Measurements from ENCODE around the gene BBOX1.
"Not testable (repeated sequence)": the region's sequence is repeated elsewhere in the genome, so short reads cannot be mapped to it uniquely, and the experiment has no call there.

The BBOX1 gene, protein sequence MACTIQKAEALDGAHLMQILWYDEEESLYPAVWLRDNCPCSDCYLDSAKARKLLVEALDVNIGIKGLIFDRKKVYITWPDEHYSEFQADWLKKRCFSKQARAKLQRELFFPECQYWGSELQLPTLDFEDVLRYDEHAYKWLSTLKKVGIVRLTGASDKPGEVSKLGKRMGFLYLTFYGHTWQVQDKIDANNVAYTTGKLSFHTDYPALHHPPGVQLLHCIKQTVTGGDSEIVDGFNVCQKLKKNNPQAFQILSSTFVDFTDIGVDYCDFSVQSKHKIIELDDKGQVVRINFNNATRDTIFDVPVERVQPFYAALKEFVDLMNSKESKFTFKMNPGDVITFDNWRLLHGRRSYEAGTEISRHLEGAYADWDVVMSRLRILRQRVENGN

DNA sequence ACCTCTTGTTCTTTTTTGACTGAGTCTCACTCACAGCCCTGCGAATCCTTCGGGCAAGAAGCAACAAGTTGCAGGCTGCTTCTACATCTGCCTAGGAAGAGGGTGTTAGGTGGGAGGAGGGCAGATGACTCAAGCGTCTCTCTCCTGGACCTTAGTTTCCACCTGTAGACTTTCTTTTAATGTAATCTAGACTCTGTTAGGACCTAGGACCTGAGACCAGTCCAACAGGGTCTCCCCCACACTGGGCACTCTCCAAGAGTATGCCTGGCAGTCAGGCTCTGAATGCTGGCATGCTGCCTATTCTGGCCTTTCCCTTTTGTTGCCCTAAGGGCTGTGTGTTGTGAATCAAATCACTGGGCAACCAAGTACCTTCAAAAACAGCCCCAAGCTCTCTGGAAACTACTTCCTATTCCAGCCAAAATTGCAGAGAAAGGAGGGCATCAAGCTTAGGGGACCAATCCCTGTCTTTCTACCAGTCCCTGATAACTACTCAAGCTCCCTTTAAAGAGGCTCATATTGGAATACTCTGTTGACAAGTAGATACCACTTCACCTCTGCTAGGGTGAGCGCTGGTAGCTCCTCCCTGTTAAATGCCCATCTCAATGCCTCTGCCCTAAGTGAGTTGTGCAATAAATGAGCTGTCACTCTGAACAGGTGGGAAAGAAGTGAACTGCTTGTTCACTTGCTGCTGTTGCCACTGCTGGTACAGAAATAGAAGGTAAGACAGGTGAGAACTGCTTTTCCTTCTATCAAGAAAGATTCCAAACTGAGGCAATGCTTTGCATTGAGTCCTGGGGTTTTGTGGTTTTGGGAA, at the start of gene BBOX1:
BBOX1 (plus strand) TSS at position 514 of the 814 bp plus-strand sequence. CDS start 14,616 bp downstream, outside the sequence.
- DNase-seq, result no peak

- no peak for DNase-seq
Observed at GRCh38 chr11:26992031-26992541, 48.5 kb upstream of the BBOX1 start.

DNA sequence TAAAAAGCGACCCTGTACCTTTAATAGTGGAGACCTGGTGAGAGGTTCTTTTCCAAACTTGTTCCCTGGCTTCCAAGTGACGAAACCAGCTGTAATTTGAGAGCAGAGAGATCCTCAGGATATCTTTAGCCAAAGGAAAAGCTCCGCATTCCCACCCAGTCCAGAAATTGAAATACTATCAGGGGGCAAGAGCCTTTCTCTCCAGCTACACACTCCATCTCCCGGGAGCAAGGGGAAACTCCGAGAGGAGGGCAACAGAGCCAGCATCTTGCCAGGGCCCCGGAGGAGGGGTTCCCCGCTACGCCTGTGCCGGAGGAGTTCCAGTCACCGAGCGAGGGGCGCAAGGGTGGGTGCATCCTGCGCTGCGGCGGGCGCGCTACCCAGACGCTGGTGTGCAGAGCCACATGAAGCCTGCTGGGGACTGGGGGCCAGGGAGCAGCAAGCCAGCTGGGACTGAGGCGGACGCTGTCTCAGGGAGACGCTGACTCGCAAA, 46.6 kb upstream of the BBOX1 start, which contains the start of gene FIBIN:
FIBIN (plus strand) TSS at position 148 of the 493 bp plus-strand sequence. CDS start 415 bp downstream, outside the sequence.
- DNase-seq, result no peak

DNA sequence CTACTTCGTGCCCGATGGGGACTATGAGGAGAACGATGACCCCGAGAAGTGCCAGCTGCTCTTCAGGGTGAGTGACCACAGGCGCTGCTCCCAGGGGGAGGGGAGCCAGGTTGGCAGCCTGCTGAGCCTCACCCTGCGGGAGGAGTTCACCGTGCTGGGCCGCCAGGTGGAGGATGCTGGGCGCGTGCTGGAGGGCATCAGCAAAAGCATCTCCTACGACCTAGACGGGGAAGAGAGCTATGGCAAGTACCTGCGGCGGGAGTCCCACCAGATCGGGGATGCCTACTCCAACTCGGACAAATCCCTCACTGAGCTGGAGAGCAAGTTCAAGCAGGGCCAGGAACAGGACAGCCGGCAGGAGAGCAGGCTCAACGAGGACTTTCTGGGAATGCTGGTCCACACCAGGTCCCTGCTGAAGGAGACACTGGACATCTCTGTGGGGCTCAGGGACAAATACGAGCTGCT, 46.0 kb upstream of the BBOX1 start:
- no peak for DNase-seq

GRCh38 chr11:26995701-26996460, 44.7 kb upstream of the BBOX1 start:
- DNase-seq, result no peak

- DNase-seq, result no peak
Observed at GRCh38 chr11:26997378-26997777, 43.2 kb upstream of the BBOX1 start.

- DNase-seq, result not testable (repeated sequence)
Observed at GRCh38 chr11:27001136-27001730, 39.4 kb upstream of the BBOX1 start.

GRCh38 chr11:27002431-27002830, 38.2 kb upstream of the BBOX1 start:
- DNase-seq, result no peak

DNA sequence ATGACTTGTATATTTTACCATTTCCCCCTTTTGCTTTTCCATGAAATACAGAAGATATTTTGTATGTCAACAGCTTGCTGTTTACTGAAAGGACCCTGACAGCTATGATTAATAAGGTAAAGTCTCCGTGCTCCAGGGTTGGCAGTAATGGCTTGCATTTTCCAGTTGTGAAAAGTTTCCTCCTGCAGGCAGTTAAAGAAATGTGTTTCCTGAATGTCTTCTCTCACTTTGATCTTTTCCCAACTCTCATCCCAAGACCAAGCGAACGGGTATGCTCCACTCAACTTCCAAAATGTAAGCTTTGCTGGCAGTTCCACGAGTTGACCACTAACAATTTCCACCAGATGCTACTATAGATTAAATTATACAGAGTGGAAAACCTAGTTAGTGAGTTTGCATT, 37.8 kb upstream of the BBOX1 start:
- no peak for DNase-seq

- no peak for DNase-seq
Observed at GRCh38 chr11:27004103-27004502, 36.5 kb upstream of the BBOX1 start.

GRCh38 chr11:27008811-27009535, 31.6 kb upstream of the BBOX1 start:
- DNase-seq, result no peak

DNA sequence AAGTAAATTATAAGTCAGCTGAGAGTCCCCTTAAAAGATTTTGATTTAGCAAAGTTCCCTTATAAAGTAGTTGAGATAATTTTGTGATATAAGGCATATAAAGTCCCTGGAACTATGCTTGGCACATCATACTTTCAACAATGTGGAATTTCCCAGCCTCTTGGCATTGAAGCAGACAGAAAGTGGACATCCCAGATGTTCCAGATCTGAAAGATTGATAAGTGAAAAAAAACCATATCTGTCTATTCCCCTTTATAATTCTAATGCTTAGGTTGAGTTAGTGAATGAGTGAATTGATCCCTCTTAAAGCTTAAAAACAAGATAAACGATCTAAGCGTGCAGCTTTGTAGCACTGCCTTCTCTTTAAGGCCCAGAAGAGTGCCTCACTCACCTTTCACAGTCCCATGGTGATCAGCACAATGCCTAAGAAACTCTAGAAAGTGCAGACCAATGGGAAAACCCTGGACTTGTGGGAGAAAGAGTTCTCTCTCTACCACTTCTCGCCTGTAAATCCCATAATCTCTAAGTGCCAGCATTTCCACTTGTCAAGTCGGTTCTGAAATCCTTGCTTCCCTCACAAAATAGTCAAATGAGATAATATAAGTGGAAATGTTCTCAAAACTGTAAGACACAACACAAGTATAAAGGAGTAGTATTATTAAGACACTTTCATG, 28.9 kb upstream of the BBOX1 start:
- no peak for DNase-seq

- DNase-seq, result no peak
Observed at GRCh38 chr11:27012234-27012921, 28.2 kb upstream of the BBOX1 start.

DNA sequence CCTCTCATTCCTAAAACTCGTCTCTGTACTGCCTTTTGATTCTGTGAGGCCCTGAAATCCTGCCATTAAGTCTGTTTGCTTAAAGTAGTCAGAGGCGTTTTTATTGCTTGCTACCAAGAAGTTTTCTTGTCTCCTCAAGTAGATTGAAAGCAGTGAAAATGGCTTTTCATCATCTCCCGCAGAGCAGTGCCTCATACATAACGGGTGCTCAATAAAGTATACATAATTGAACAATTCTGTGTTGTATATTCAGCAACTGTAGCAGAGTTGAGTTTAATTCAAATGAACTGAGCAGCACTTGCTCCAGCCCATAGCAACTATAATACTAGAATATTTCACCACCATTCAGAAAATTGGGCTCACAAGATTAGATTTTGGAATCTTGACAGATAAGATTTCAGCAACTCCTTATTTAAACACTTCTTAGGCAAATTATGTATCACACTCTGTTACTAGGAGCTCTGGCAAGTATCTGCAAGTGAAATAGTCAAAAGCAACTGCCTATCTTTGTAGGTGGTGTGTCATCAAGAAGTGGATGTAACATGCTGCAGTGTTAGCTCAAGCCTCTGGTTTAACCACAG, 26.7 kb upstream of the BBOX1 start:
- DNase-seq, result no peak

DNA sequence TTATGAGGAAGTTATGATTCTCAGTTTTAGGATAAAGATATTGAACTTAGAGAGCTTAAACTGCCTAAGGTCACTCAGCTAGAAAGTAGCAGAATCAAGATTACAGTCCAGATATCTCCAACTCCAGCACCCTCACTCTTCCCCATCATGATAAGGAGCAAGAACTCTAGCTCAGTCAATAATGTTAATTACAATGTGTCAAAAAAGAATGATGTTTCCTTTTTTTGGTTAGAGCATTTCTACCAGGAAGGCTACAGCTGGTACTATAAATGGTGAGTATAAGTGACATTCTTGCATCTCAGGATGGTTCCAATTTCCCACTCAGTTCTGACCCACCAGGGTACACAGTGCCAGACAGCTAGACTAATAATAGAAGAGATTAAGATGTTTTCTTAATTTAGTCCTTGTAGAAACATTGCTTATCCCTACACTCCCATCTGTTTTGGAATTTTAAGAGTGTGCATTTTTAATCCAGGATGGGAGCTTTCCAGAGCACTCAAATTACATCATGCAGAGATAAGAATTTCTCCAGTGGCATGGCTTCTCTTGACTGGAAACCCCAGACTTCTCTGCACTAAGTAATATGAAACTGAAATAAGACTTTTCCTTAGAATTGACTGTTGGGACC, 21.6 kb upstream of the BBOX1 start:
- no peak for DNase-seq

DNA sequence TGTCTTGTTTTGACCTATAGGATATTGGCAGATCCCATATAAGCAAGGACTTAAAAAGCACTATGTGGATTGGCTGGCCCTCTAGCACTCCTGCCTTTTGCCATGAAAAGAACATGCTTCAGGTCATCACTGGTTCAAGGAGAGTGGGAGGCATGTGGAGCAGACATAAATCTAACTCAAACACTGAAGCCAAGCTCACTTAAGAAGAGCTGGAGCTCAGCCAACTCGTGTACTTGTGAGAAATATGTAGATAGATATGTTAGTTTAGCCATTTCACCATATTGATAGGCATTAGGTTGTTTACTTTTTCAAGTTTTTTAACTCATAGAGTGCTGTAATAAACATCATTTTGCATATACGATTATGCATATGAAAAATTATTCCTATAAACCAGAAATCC, 19.9 kb upstream of the BBOX1 start:
- DNase-seq, result no peak

DNA sequence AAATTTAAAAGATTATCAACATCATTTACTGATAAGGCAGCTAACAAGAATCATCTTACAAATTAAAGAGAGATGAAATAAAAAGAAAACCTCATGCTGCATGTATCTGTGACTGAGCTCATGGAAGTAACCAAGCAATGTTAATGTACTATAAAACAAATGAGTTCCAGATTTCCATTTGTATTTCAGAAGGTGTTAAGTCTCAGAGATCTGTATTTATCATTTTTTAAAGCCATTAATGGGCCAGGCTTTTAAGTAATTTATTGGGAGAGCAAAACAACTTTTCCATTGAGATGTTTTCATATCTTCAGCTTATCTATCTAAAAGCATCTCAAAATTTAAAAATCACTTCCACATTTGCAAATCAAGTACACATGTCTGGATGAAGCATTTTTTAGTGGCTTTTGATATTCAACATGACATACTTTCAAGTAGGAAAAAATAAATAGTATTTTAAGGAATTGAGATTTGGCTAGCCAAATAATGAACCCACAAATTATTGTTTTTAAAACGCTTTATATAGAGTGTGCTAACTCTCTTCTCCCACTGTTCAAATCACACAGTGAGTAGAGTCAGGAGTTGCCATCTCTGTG, 17.9 kb upstream of the BBOX1 start:
- no peak for DNase-seq

- no peak for DNase-seq
Observed at GRCh38 chr11:27024865-27025264, 15.8 kb upstream of the BBOX1 start.
